Measurements from ENCODE around the gene ASB3.

Gene ASB3

GRCh38 chr2:53629001-53629400 is 157.8 kb downstream of the ASB3 start:
- Histone ChIP-seq H2AFZ (ENCODE audit: low read length) (no peak overlapping the region), H3K27me3 (ENCODE audit: insufficient read depth, low read length) (no peaks in the 10 kb centered on the region), H3K9me3 (ENCODE audit: low read length) (no peaks in the 10 kb centered on the region), H3K79me2 (ENCODE audit: insufficient read depth, low read length) (no peaks in the 10 kb centered on the region), H3K27ac (ENCODE audit: low read depth, low read length, poor library complexity, severe bottlenecking) (no peak overlapping the region), H3K4me2 (ENCODE audit: low read length) (no peak overlapping the region), H3K36me3 (ENCODE audit: insufficient read depth, low read length) (no peaks in the 10 kb centered on the region), H3K4me1 (ENCODE audit: insufficient read depth, low read length, severe bottlenecking) (no peaks in the 10 kb centered on the region), H3K9me2 (ENCODE audit: low read depth, low read length) (no peaks in the 10 kb centered on the region), H3K4me3 (ENCODE audit: low read depth, low read length, poor library complexity, severe bottlenecking) (no peak overlapping the region), H3K9ac (ENCODE audit: low read length) (no peak overlapping the region), H4K20me1 (ENCODE audit: insufficient read depth, low read length) (no peaks in the 10 kb centered on the region), H3F3A (ENCODE audit: insufficient read depth, low read length) (no peaks in the 10 kb centered on the region)
- TF ChIP-seq CTCF (IDR thresholded peaks at IDR 0.05; ENCODE audit: low read length) (no peak), EZH2 (IDR thresholded peaks at IDR 0.05; ENCODE audit: borderline replicate concordance, low read length) (no peak)

GRCh38 chr2:53622141-53622540 is 164.6 kb downstream of the ASB3 start:
- H3F3A ChIP-seq (ENCODE audit: insufficient read depth, low read length) = no peaks in the 10 kb centered on the region
- H3K79me2 ChIP-seq (ENCODE audit: insufficient read depth, low read length) = no peaks in the 10 kb centered on the region

GRCh38 chr2:53620981-53621380 is 165.8 kb downstream of the ASB3 start:
- Histone ChIP-seq H3K79me2 (ENCODE audit: insufficient read depth, low read length) (no peaks in the 10 kb centered on the region), H3K27me3 (ENCODE audit: insufficient read depth, low read length) (no peaks in the 10 kb centered on the region), H3K4me1 (ENCODE audit: insufficient read depth, low read length, severe bottlenecking) (no peaks in the 10 kb centered on the region), H3F3A (ENCODE audit: insufficient read depth, low read length) (no peaks in the 10 kb centered on the region), H3K9me2 (ENCODE audit: low read depth, low read length) (no peaks in the 10 kb centered on the region), H3K9ac (ENCODE audit: low read length) (no peak overlapping the region), H4K20me1 (ENCODE audit: insufficient read depth, low read length) (no peaks in the 10 kb centered on the region), H3K9me3 (ENCODE audit: low read length) (no peaks in the 10 kb centered on the region), H3K4me3 (ENCODE audit: low read depth, low read length, poor library complexity, severe bottlenecking) (no peak overlapping the region), H3K36me3 (ENCODE audit: insufficient read depth, low read length) (no peaks in the 10 kb centered on the region), H3K27ac (ENCODE audit: low read depth, low read length, poor library complexity, severe bottlenecking) (no peak overlapping the region), H3K4me2 (ENCODE audit: low read length) (no peak overlapping the region), H2AFZ (ENCODE audit: low read length) (no peak overlapping the region)
- no peak for TF ChIP-seq CTCF (IDR thresholded peaks at IDR 0.05; ENCODE audit: low read length)
- no peak for TF ChIP-seq EZH2 (IDR thresholded peaks at IDR 0.05; ENCODE audit: borderline replicate concordance, low read length)

More at GRCh38 chr2:53622141-53622540, 164.6 kb downstream of the ASB3 start:
- Histone ChIP-seq H2AFZ (ENCODE audit: low read length) (no peak overlapping the region), H3K4me1 (ENCODE audit: insufficient read depth, low read length, severe bottlenecking) (no peaks in the 10 kb centered on the region), H3K4me3 (ENCODE audit: low read depth, low read length, poor library complexity, severe bottlenecking) (no peak overlapping the region), H3K9me2 (ENCODE audit: low read depth, low read length) (no peaks in the 10 kb centered on the region), H3K27me3 (ENCODE audit: insufficient read depth, low read length) (no peaks in the 10 kb centered on the region), H3K9me3 (ENCODE audit: low read length) (no peaks in the 10 kb centered on the region), H3K9ac (ENCODE audit: low read length) (no peak overlapping the region), H4K20me1 (ENCODE audit: insufficient read depth, low read length) (no peaks in the 10 kb centered on the region), H3K27ac (ENCODE audit: low read depth, low read length, poor library complexity, severe bottlenecking) (no peak overlapping the region), H3K4me2 (ENCODE audit: low read length) (no peak overlapping the region), H3K36me3 (ENCODE audit: insufficient read depth, low read length) (no peaks in the 10 kb centered on the region)
- TF ChIP-seq EZH2 (IDR thresholded peaks at IDR 0.05; ENCODE audit: borderline replicate concordance, low read length) (no peak), CTCF (IDR thresholded peaks at IDR 0.05; ENCODE audit: low read length) (no peak)
